Panc1 (cell line): ENCODE measurements around the gene POMC. TPM values are rescaled to one million over a fixed set of nuclear protein-coding genes. Genes with fewer than 3 reads are reported as not detected.

ENCODE experiments used
- ATAC-seq: fragments of 200-7000 bp; cut with Tn5 transposase; 2 replicates; pipeline ENCODE4 v1.9.1; 2020; ENCODE audit warnings: mild to moderate bottlenecking, moderate library complexity
- BruUV-seq: library from RNA; stranded (reverse); fragments of 400-500 nt; replicated peaks from 2 replicates; lab custom pipeline; 2021; lab: Mats Ljungman, UMichigan
- CTCF ChIA-PET: fragments of 300-600 bp; sonication (Branson Sonifier 250); formaldehyde crosslinking; loops from one replicate; lab custom pipeline; 2022; ENCODE audit warnings: antibody characterized with exemption; lab: Charles Lee
- POLR2A ChIA-PET: fragments of 300-600 bp; sonication (Branson Sonifier 250); formaldehyde crosslinking; loops from one replicate; lab custom pipeline; 2022; ENCODE audit warnings: antibody characterized with exemption; lab: Charles Lee
- DNase-seq: peaks from one replicate; pipeline ENCODE4 v3.0.0-alpha.2; 2010; ENCODE audit warnings: low read depth, low spot score
- H3K27ac ChIP-seq: 2 replicates; pipeline ENCODE4 v1.5.1; 2011; ENCODE audit warnings: mild to moderate bottlenecking, low read length, inconsistent platforms
- H3K27me3 ChIP-seq: fragments of 200-500 bp; sonication (Bioruptor generic); 2 replicates; pipeline ENCODE4 v1.6.0; 2014; ENCODE audit warnings: low read length, inconsistent platforms; ENCODE audit not compliant: control insufficient read depth, insufficient read depth
- H3K36me3 ChIP-seq: fragments of 200-500 bp; sonication (Bioruptor generic); 2 replicates; pipeline ENCODE4 v1.5.1; 2014; ENCODE audit warnings: inconsistent platforms, mild to moderate bottlenecking, low read length, moderate library complexity; ENCODE audit not compliant: control insufficient read depth, insufficient read depth
- H3K4me1 ChIP-seq: 2 replicates; pipeline ENCODE4 v1.5.1; 2011; ENCODE audit warnings: inconsistent platforms, mild to moderate bottlenecking, low read length, moderate library complexity; ENCODE audit not compliant: control insufficient read depth, insufficient read depth
- H3K4me3 ChIP-seq, 2 experiments: 2 replicates each; pipeline ENCODE4 v1.5.1; 2011 to 2012; ENCODE audit warnings: low read depth in 2 of 2, low read length in 2 of 2, mild to moderate bottlenecking in 2 of 2, inconsistent platforms in 1 of 2, moderate library complexity in 1 of 2
- H3K9me3 ChIP-seq: fragments of 200-500 bp; sonication (Bioruptor generic); 2 replicates; pipeline ENCODE4 v1.5.1; 2014; ENCODE audit warnings: low read depth, mild to moderate bottlenecking, inconsistent platforms, low read length, moderate library complexity; ENCODE audit not compliant: control insufficient read depth, insufficient read depth
- POLR2AphosphoS5 ChIP-seq: IDR thresholded peaks from 2 replicates; pipeline ENCODE4 v1.6.1; 2012; ENCODE audit warnings: mild to moderate bottlenecking, low read depth, low read length, moderate library complexity
- SIN3A ChIP-seq: IDR thresholded peaks from 2 replicates; pipeline ENCODE4 v1.6.1; 2012; ENCODE audit warnings: low read depth, mild to moderate bottlenecking, low read length, moderate library complexity, borderline replicate concordance; ENCODE audit not compliant: insufficient read depth
- TCF7L2 ChIP-seq: IDR thresholded peaks from 2 replicates; pipeline ENCODE4 v1.6.1; 2011; ENCODE audit warnings: mild to moderate bottlenecking, low read depth, low read length, inconsistent platforms
- in situ Hi-C: cut with HindIII; loops from 2 replicates; pipeline ENCODE4 v1.10.0; 2016; ENCODE audit warnings: low sequenced_read_pairs, low pct_unique_long_range_greater_than_20kb
- intact Hi-C: fragments of 100-400 bp; cut with micrococcal nuclease; formaldehyde crosslinking; loops from one replicate; pipeline ENCODE4 v1.10.0; 2022; ENCODE audit not compliant: unreplicated experiment
- total RNA-seq: library from RNA; stranded (reverse); gene quantifications from one replicate; pipeline ENCODE4 v1.2.1, GENCODE V29; 2021; ENCODE audit not compliant: unreplicated experiment
- TF ChIP-seq, protein P1 (sequence below): fragments of 450-650 bp; IDR thresholded peaks from 2 replicates; pipeline ENCODE4 v1.5.1; 2017; ENCODE audit warnings: mild to moderate bottlenecking
- TF ChIP-seq, protein P2 (sequence below), 2 experiments: IDR thresholded peaks; 2 replicates each; pipeline ENCODE4 v1.6.1; 2011 to 2012; ENCODE audit warnings: low read depth in 2 of 2, control low read depth in 1 of 2, low read length in 1 of 2, mild to moderate bottlenecking in 1 of 2, moderate library complexity in 1 of 2; ENCODE audit not compliant: insufficient read depth in 1 of 2

POMC gene
- total RNA-seq, 1 experiment from 2014 or later, result not detected

DNA sequence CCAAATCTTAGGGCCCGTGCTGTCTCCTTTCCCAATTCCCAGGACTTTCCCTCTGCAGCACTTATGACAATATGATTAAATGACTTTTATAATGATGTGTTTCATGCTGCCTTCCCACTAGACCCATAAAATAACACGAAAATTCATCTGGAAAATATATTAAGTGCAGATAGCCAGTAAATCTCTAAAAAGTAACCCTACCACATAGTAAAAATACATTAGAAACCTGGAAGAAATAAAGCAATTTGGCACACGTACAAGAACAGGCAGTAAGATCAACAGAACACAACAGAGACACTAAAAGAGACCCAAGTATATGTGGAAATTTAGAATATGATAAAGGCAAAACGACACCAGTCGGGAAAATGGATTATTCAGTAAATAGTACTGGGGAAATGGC, 30.2 kb upstream of the POMC start:
- Histone ChIP-seq H3K27ac (no peak overlapping the region), H3K4me1 (no peaks in the 10 kb centered on the region), H3K36me3 (no peaks in the 10 kb centered on the region), H3K4me3 (no peak overlapping the region), H3K9me3 (no peaks in the 10 kb centered on the region), H3K27me3 (no peaks in the 10 kb centered on the region)
- ChIA-PET CTCF (no interaction called here), POLR2A (no interaction called here)
- no TSS peak for BruUV-seq
- in situ Hi-C loops (no loop called here), intact Hi-C loops (loop anchor here (5.0 kb wide), 1 partner anchor 221 kb away; no protein-coding TSS in a partner anchor)
- DNase-seq, result no peak
- no peak for ATAC-seq
- TF ChIP-seq, protein P1, sequence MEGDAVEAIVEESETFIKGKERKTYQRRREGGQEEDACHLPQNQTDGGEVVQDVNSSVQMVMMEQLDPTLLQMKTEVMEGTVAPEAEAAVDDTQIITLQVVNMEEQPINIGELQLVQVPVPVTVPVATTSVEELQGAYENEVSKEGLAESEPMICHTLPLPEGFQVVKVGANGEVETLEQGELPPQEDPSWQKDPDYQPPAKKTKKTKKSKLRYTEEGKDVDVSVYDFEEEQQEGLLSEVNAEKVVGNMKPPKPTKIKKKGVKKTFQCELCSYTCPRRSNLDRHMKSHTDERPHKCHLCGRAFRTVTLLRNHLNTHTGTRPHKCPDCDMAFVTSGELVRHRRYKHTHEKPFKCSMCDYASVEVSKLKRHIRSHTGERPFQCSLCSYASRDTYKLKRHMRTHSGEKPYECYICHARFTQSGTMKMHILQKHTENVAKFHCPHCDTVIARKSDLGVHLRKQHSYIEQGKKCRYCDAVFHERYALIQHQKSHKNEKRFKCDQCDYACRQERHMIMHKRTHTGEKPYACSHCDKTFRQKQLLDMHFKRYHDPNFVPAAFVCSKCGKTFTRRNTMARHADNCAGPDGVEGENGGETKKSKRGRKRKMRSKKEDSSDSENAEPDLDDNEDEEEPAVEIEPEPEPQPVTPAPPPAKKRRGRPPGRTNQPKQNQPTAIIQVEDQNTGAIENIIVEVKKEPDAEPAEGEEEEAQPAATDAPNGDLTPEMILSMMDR, result no peak
- no peak for TF ChIP-seq TCF7L2
- TF ChIP-seq SIN3A, result no peak
- no peak for TF ChIP-seq POLR2AphosphoS5
- TF ChIP-seq, protein P2, sequence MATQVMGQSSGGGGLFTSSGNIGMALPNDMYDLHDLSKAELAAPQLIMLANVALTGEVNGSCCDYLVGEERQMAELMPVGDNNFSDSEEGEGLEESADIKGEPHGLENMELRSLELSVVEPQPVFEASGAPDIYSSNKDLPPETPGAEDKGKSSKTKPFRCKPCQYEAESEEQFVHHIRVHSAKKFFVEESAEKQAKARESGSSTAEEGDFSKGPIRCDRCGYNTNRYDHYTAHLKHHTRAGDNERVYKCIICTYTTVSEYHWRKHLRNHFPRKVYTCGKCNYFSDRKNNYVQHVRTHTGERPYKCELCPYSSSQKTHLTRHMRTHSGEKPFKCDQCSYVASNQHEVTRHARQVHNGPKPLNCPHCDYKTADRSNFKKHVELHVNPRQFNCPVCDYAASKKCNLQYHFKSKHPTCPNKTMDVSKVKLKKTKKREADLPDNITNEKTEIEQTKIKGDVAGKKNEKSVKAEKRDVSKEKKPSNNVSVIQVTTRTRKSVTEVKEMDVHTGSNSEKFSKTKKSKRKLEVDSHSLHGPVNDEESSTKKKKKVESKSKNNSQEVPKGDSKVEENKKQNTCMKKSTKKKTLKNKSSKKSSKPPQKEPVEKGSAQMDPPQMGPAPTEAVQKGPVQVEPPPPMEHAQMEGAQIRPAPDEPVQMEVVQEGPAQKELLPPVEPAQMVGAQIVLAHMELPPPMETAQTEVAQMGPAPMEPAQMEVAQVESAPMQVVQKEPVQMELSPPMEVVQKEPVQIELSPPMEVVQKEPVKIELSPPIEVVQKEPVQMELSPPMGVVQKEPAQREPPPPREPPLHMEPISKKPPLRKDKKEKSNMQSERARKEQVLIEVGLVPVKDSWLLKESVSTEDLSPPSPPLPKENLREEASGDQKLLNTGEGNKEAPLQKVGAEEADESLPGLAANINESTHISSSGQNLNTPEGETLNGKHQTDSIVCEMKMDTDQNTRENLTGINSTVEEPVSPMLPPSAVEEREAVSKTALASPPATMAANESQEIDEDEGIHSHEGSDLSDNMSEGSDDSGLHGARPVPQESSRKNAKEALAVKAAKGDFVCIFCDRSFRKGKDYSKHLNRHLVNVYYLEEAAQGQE (IDR thresholded peaks at IDR 0.05; ENCODE audit: insufficient read depth in 1 of 2, low read depth in 2 of 2, low read length in 1 of 2), result no peak

DNA sequence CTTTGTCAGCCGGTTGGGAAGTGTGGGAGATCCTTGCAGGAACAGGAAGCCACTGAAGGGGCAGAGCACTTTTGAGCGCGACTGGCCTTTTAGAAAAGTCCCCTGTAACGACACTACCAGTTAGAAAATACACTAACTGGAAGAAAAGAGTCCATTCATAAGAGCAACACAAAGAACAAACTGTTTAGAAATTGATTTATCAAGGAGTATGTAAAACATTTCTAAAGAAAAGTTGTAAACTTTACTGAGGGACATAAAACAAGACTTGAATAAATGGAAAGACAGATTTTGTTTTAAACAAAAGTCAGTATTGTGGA, 29.8 kb upstream of the POMC start:
- ChIA-PET POLR2A (no interaction called here), CTCF (interaction anchor here (1.0 kb wide), 1 partner anchor 68 kb away, joined by 3 read pairs; no protein-coding TSS in a partner anchor)
- no peak for ATAC-seq

More for the DNA sequence above, 29.8 kb upstream of the POMC start:
- no peak for TF ChIP-seq TCF7L2
- TF ChIP-seq, protein P2 (IDR thresholded peaks at IDR 0.05; ENCODE audit: insufficient read depth in 1 of 2, low read depth in 2 of 2, low read length in 1 of 2), result no peak
- TF ChIP-seq, protein P1, result no peak
- TF ChIP-seq SIN3A, result no peak
- no peak for TF ChIP-seq POLR2AphosphoS5
- Histone ChIP-seq H3K4me3 (no peak overlapping the region), H3K27ac (no peak overlapping the region), H3K9me3 (no peaks in the 10 kb centered on the region), H3K27me3 (no peaks in the 10 kb centered on the region), H3K4me1 (no peaks in the 10 kb centered on the region), H3K36me3 (no peaks in the 10 kb centered on the region)
- DNase-seq, result no peak
- in situ Hi-C loops (no loop called here), intact Hi-C loops (loop anchor here (5.0 kb wide), 1 partner anchor 221 kb away; no protein-coding TSS in a partner anchor)
- BruUV-seq, result no TSS peak
